Fibroblast of lung (primary cell): Measurements from ENCODE around the gene TTC4. TPM values are rescaled to one million over a fixed set of nuclear protein-coding genes. Genes with fewer than 3 reads are reported as not detected.

Experiments
- DNase-seq, 2 donors: peaks; one replicate each; pipeline versions ENCODE4 v3.0.0 to v3.0.0-alpha.2; 2010; ENCODE audit warnings: low read depth in 2 of 2
- H2AFZ ChIP-seq: 2 replicates; pipeline ENCODE4 v1.5.1; 2012; ENCODE audit warnings: low read length, control low read depth, inconsistent platforms
- H3K27ac ChIP-seq: 2 replicates; pipeline ENCODE4 v1.5.1; 2011; ENCODE audit warnings: low read length, control low read depth; ENCODE audit not compliant: insufficient read depth
- H3K27me3 ChIP-seq: 2 replicates; pipeline ENCODE4 v1.5.1; 2011; ENCODE audit warnings: mild to moderate bottlenecking, low read length; ENCODE audit not compliant: control insufficient read depth, insufficient read depth
- H3K36me3 ChIP-seq: 2 replicates; pipeline ENCODE4 v1.5.1; 2011; ENCODE audit warnings: low read length; ENCODE audit not compliant: control insufficient read depth, insufficient read depth
- H3K4me1 ChIP-seq: 2 replicates; pipeline ENCODE4 v1.5.1; 2011; ENCODE audit warnings: low read length; ENCODE audit not compliant: control insufficient read depth, insufficient read depth; ENCODE audit errors: extremely low read depth
- H3K4me2 ChIP-seq: 2 replicates; pipeline ENCODE4 v1.5.1; 2011; ENCODE audit warnings: low read length, control low read depth; ENCODE audit not compliant: insufficient read depth; ENCODE audit errors: extremely low read depth
- H3K4me3 ChIP-seq, 4 experiments: fragments of 200-600 bp in 1 of 4; sonication (generic) in 1 of 4; replicated peaks in 1 of 4; 2 replicates each; pipeline ENCODE4 v1.5.1; 2011 to 2016; ENCODE audit warnings: low read length in 4 of 4, low read depth in 3 of 4, mild to moderate bottlenecking in 3 of 4, control low read depth in 2 of 4, inconsistent platforms in 1 of 4, mixed read lengths in 1 of 4; ENCODE audit not compliant: insufficient read depth in 1 of 4; ENCODE audit errors: control extremely low read depth in 1 of 4
- H3K79me2 ChIP-seq: 2 replicates; pipeline ENCODE4 v1.5.1; 2012; ENCODE audit warnings: mild to moderate bottlenecking, low read length, inconsistent platforms; ENCODE audit not compliant: control insufficient read depth, insufficient read depth
- H3K9ac ChIP-seq: 2 replicates; pipeline ENCODE4 v1.5.1; 2011; ENCODE audit warnings: mild to moderate bottlenecking, low read length, control low read depth; ENCODE audit not compliant: insufficient read depth
- H3K9me3 ChIP-seq: 2 replicates; pipeline ENCODE4 v1.5.1; 2012; ENCODE audit warnings: low read depth, low read length; ENCODE audit not compliant: control insufficient read depth, insufficient read depth
- H4K20me1 ChIP-seq: 2 replicates; pipeline ENCODE4 v1.5.1; 2011; ENCODE audit warnings: low read length; ENCODE audit not compliant: control insufficient read depth, insufficient read depth; ENCODE audit errors: extremely low read depth
- CTCF ChIP-seq, 2 donors: IDR thresholded peaks in 1 of 2; conservative IDR thresholded peaks in 1 of 2; 1 replicate in 1 of 2; 2 replicates in 1 of 2; pipeline ENCODE4 v1.5.1; 2011 to 2012; ENCODE audit warnings: low read length in 2 of 2, control low read depth in 1 of 2, inconsistent platforms in 1 of 2, low read depth in 1 of 2, mild to moderate bottlenecking in 1 of 2
- EZH2 ChIP-seq: IDR thresholded peaks from 2 replicates; pipeline ENCODE4 v1.5.1; 2012; ENCODE audit warnings: low read length, control low read depth, mild to moderate bottlenecking; ENCODE audit errors: missing control alignments
- polyA plus RNA-seq, 2 donors: library from polyadenylated mRNA; depleted of rRNA in 1 of 2; stranded (reverse) in 1 of 2; unstranded in 1 of 2; fragments of >200 nt; gene quantifications; 2 replicates each; pipeline ENCODE4 v1.2.1, GENCODE V29; 2011 to 2012; ENCODE audit warnings: missing spikeins in 1 of 2
- total RNA-seq: library from RNA; depleted of rRNA; stranded (reverse); fragments of >200 nt; gene quantifications from 2 replicates; pipeline ENCODE4 v1.2.1, GENCODE V29; 2014

TTC4 gene
- total and polyA plus RNA-seq, 2 donors (not counting 1 experiment from before 2014, with no cell fraction given) = 19.3 to 19.8 TPM

GRCh38 chr1:54782588-54782987, 66.9 kb downstream of the TTC4 start:
- Histone ChIP-seq H3K36me3 (no peaks in the 10 kb centered on the region), H3K4me2 (no peak overlapping the region), H3K4me3 (no peak overlapping the region), H3K27me3 (peaks cover 21% of the 10 kb centered on the region), H3K27ac (no peak overlapping the region), H3K9ac (no peak overlapping the region), H3K79me2 (no peaks in the 10 kb centered on the region), H3K4me1 (no peaks in the 10 kb centered on the region), H4K20me1 (peaks cover 2% of the 10 kb centered on the region), H2AFZ (no peak overlapping the region), H3K9me3 (no peaks in the 10 kb centered on the region)
- TF ChIP-seq EZH2 = no peak
- no peak for TF ChIP-seq CTCF (conservative IDR thresholded peaks at IDR 0.05 in 1 of 2, IDR thresholded peaks at IDR 0.05 in 1 of 2; ENCODE audit: low read depth in 1 of 2, low read length in 2 of 2)
- no peak for DNase-seq

GRCh38 chr1:54784066-54784465, 68.4 kb downstream of the TTC4 start:
- no peak for DNase-seq

GRCh38 chr1:54786778-54787177, 71.1 kb downstream of the TTC4 start:
- no peak for DNase-seq

More at GRCh38 chr1:54784066-54784465, 68.4 kb downstream of the TTC4 start:
- no peaks in the 10 kb centered on the region for H3K9me3 ChIP-seq
- no peak overlapping the region for H3K27ac ChIP-seq
- H3K4me3 ChIP-seq = no peak overlapping the region
- H3K9ac ChIP-seq = no peak overlapping the region
- peaks cover 16% of the 10 kb centered on the region for H3K27me3 ChIP-seq
- TF ChIP-seq EZH2 (no peak), CTCF (conservative IDR thresholded peaks at IDR 0.05 in 1 of 2, IDR thresholded peaks at IDR 0.05 in 1 of 2; ENCODE audit: low read depth in 1 of 2, low read length in 2 of 2) (no peak)
- no peak overlapping the region for H3K4me2 ChIP-seq
- H3K36me3 ChIP-seq = no peaks in the 10 kb centered on the region
- H3K79me2 ChIP-seq = no peaks in the 10 kb centered on the region
- peaks cover 2% of the 10 kb centered on the region for H4K20me1 ChIP-seq
- H3K4me1 ChIP-seq = no peaks in the 10 kb centered on the region
- H2AFZ ChIP-seq = no peak overlapping the region

More at GRCh38 chr1:54786778-54787177, 71.1 kb downstream of the TTC4 start:
- Histone ChIP-seq H3K4me2 (no peak overlapping the region), H3K27me3 (peaks cover 7% of the 10 kb centered on the region), H3K4me3 (no peak overlapping the region), H3K9ac (no peak overlapping the region), H3K4me1 (no peaks in the 10 kb centered on the region), H4K20me1 (peaks cover 2% of the 10 kb centered on the region), H3K9me3 (no peaks in the 10 kb centered on the region), H3K36me3 (no peaks in the 10 kb centered on the region), H2AFZ (no peak overlapping the region), H3K27ac (no peak overlapping the region), H3K79me2 (no peaks in the 10 kb centered on the region)
- TF ChIP-seq EZH2 = no peak
- no peak for TF ChIP-seq CTCF (conservative IDR thresholded peaks at IDR 0.05 in 1 of 2, IDR thresholded peaks at IDR 0.05 in 1 of 2; ENCODE audit: low read depth in 1 of 2, low read length in 2 of 2)
